ENCODE measurements around the gene KREMEN2. TPM values are rescaled to one million over a fixed set of nuclear protein-coding genes. Genes with fewer than 3 reads are reported as not detected.

The KREMEN2 gene
- total RNA-seq, 1 donor from 2014 or later, result not detected

- DNase-seq (ENCODE audit: low spot score), result peak; percentile 83
- Mint-ChIP-seq H3K36me3 (ENCODE audit: low read depth, unreplicated experiment) (peaks cover 8% of the 10 kb centered on the region), H3K4me1 (ENCODE audit: unreplicated experiment) (peaks cover 6% of the 10 kb centered on the region), H3K27ac (ENCODE audit: unreplicated experiment) (peak within 1 kb of the TSS; percentile 57), H3K9me3 (ENCODE audit: unreplicated experiment) (no peaks in the 10 kb centered on the region), H3K27me3 (ENCODE audit: unreplicated experiment) (peaks cover 24% of the 10 kb centered on the region), H3K4me3 (ENCODE audit: unreplicated experiment) (peak within 1 kb of the TSS; percentile 80)
- TF ChIP-seq CTCF (IDR thresholded peaks at IDR 0.05; ENCODE audit: unreplicated experiment), result no peak
Measured at GRCh38 chr16:2968738-2969544, 4.9 kb downstream of the KREMEN2 start, which contains the start of gene PAQR4. Gene PAQR4 (plus strand): TSS chr16:2969348. CDS start chr16:2969675, 327 bp downstream.

GRCh38 chr16:2969545-2970521, 5.8 kb downstream of the KREMEN2 start:
- Mint-ChIP-seq H3K4me1 (ENCODE audit: unreplicated experiment) (peaks cover 6% of the 10 kb centered on the region), H3K36me3 (ENCODE audit: low read depth, unreplicated experiment) (peaks cover 8% of the 10 kb centered on the region), H3K27me3 (ENCODE audit: unreplicated experiment) (peaks cover 24% of the 10 kb centered on the region), H3K9me3 (ENCODE audit: unreplicated experiment) (no peaks in the 10 kb centered on the region), H3K27ac (ENCODE audit: unreplicated experiment) (no peak overlapping the region), H3K4me3 (ENCODE audit: unreplicated experiment) (no peak overlapping the region)
- peak; percentile 45 for TF ChIP-seq CTCF (IDR thresholded peaks at IDR 0.05; ENCODE audit: unreplicated experiment)
- DNase-seq (ENCODE audit: low spot score), result peak; percentile 71

- H3K4me3 Mint-ChIP-seq (ENCODE audit: unreplicated experiment), result peak overlapping the region; percentile 31
- H3K27ac Mint-ChIP-seq (ENCODE audit: unreplicated experiment), result no peak overlapping the region
- H3K4me1 Mint-ChIP-seq (ENCODE audit: unreplicated experiment), result peaks cover 6% of the 10 kb centered on the region
- H3K36me3 Mint-ChIP-seq (ENCODE audit: low read depth, unreplicated experiment), result peaks cover 8% of the 10 kb centered on the region
- TF ChIP-seq CTCF (IDR thresholded peaks at IDR 0.05; ENCODE audit: unreplicated experiment), result no peak
- DNase-seq (ENCODE audit: low spot score), result no peak
- peaks cover 20% of the 10 kb centered on the region for H3K27me3 Mint-ChIP-seq (ENCODE audit: unreplicated experiment)
- H3K9me3 Mint-ChIP-seq (ENCODE audit: unreplicated experiment), result no peaks in the 10 kb centered on the region
Measured at GRCh38 chr16:2970563-2970962, 6.5 kb downstream of the KREMEN2 start.

- Mint-ChIP-seq H3K4me3 (ENCODE audit: unreplicated experiment) (peak overlapping the region; percentile 31), H3K36me3 (ENCODE audit: low read depth, unreplicated experiment) (peaks cover 8% of the 10 kb centered on the region), H3K27me3 (ENCODE audit: unreplicated experiment) (peaks cover 17% of the 10 kb centered on the region), H3K27ac (ENCODE audit: unreplicated experiment) (no peak overlapping the region), H3K9me3 (ENCODE audit: unreplicated experiment) (no peaks in the 10 kb centered on the region), H3K4me1 (ENCODE audit: unreplicated experiment) (peaks cover 6% of the 10 kb centered on the region)
- TF ChIP-seq CTCF (IDR thresholded peaks at IDR 0.05; ENCODE audit: unreplicated experiment), result no peak
- no peak for DNase-seq (ENCODE audit: low spot score)
Measured at GRCh38 chr16:2971134-2971984, 7.3 kb downstream of the KREMEN2 start.

All from endothelial cell (in vitro differentiated cells).